Gastroesophageal sphincter (tissue), 3 donors: ENCODE results near the gene GPR149.

Source experiments
- EP300 ChIP-seq: sonication (generic); formaldehyde crosslinking; IDR thresholded peaks from one replicate; pipeline ENCODE4 v1.6.1; 2017; ENCODE audit warnings: antibody characterized with exemption, mild to moderate bottlenecking
- TF ChIP-seq, protein P1 (sequence below), 4 experiments: fragments of 200-600 bp in 2 of 4; fragments of 450-650 bp in 2 of 4; sonication (generic) in 1 of 4; IDR thresholded peaks; one replicate each; pipeline ENCODE4 v1.5.1; 2017 to 2019; ENCODE audit warnings: antibody characterized with exemption in 4 of 4, mild to moderate bottlenecking in 2 of 4, moderate library complexity in 2 of 4

GRCh38 chr3:154367221-154367620 lies 62.8 kb downstream of the GPR149 start:
- TF ChIP-seq, protein P1, sequence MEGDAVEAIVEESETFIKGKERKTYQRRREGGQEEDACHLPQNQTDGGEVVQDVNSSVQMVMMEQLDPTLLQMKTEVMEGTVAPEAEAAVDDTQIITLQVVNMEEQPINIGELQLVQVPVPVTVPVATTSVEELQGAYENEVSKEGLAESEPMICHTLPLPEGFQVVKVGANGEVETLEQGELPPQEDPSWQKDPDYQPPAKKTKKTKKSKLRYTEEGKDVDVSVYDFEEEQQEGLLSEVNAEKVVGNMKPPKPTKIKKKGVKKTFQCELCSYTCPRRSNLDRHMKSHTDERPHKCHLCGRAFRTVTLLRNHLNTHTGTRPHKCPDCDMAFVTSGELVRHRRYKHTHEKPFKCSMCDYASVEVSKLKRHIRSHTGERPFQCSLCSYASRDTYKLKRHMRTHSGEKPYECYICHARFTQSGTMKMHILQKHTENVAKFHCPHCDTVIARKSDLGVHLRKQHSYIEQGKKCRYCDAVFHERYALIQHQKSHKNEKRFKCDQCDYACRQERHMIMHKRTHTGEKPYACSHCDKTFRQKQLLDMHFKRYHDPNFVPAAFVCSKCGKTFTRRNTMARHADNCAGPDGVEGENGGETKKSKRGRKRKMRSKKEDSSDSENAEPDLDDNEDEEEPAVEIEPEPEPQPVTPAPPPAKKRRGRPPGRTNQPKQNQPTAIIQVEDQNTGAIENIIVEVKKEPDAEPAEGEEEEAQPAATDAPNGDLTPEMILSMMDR (IDR thresholded peaks at IDR 0.05), result no peak
- TF ChIP-seq EP300, result no peak
